ENCODE data around the gene MGAT4B. TPM values are rescaled to one million over a fixed set of nuclear protein-coding genes. Genes with fewer than 3 reads are reported as not detected.

The MGAT4B gene
- total and polyA plus RNA-seq, 2 of the 13 experiments (the other 11 are each of a cell fraction or from before 2014, with no cell fraction given), result 93.5 to 130 TPM

DNA sequence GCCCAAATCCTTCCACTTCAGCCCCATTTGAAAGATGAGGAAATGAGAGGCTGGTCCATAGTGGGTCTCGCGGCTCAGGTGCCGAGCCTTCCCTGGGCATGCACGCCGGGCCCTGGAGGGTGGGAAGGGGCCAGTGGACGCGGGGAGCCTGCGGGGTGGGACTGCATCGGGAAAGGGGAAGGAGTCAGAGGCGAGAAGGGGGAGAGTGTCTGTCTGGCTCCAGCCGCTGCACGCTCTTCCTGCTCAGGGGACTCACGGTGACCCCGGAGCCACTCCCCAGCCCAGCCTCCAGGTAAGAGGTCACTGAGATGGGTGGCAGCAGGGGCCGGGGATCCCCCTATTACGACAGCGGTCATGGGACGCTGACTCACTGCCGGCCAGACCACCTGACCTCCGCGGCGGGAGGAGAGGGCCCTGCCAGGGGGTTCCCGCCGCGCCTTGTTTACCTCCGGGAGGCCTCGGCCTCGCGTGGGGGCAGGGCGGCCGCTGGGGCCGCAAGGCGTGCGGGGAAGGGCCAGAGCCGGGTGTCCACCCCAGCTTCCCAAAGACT lies 12.2 kb upstream of the MGAT4B start (continued):
- TF ChIP-seq, protein P1, sequence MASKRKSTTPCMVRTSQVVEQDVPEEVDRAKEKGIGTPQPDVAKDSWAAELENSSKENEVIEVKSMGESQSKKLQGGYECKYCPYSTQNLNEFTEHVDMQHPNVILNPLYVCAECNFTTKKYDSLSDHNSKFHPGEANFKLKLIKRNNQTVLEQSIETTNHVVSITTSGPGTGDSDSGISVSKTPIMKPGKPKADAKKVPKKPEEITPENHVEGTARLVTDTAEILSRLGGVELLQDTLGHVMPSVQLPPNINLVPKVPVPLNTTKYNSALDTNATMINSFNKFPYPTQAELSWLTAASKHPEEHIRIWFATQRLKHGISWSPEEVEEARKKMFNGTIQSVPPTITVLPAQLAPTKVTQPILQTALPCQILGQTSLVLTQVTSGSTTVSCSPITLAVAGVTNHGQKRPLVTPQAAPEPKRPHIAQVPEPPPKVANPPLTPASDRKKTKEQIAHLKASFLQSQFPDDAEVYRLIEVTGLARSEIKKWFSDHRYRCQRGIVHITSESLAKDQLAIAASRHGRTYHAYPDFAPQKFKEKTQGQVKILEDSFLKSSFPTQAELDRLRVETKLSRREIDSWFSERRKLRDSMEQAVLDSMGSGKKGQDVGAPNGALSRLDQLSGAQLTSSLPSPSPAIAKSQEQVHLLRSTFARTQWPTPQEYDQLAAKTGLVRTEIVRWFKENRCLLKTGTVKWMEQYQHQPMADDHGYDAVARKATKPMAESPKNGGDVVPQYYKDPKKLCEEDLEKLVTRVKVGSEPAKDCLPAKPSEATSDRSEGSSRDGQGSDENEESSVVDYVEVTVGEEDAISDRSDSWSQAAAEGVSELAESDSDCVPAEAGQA (IDR thresholded peaks at IDR 0.05; ENCODE audit: low read depth), result no peak
- TF ChIP-seq, protein P1 (CRISPR knock-in tag; IDR thresholded peaks at IDR 0.05; ENCODE audit: borderline replicate concordance), result no peak
- TF ChIP-seq SP140L (CRISPR knock-in tag; IDR thresholded peaks at IDR 0.05; ENCODE audit: borderline replicate concordance), result no peak
- TF ChIP-seq ZNF776 (CRISPR knock-in tag; IDR thresholded peaks at IDR 0.05), result no peak; the same call in 1 of the 2 replicates
- TF ChIP-seq, protein P2, sequence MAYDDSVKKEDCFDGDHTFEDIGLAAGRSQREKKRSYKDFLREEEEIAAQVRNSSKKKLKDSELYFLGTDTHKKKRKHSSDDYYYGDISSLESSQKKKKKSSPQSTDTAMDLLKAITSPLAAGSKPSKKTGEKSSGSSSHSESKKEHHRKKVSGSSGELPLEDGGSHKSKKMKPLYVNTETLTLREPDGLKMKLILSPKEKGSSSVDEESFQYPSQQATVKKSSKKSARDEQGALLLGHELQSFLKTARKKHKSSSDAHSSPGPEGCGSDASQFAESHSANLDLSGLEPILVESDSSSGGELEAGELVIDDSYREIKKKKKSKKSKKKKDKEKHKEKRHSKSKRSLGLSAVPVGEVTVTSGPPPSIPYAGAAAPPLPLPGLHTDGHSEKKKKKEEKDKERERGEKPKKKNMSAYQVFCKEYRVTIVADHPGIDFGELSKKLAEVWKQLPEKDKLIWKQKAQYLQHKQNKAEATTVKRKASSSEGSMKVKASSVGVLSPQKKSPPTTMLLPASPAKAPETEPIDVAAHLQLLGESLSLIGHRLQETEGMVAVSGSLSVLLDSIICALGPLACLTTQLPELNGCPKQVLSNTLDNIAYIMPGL (CRISPR knock-in tag; IDR thresholded peaks at IDR 0.05; ENCODE audit: borderline replicate concordance in 1 of 2, low read depth in 1 of 2), result 0 out of 4 replicates have a peak, but pooled peaks of 1 of the 2 experiments have one; percentile 65
- TF ChIP-seq ZNF30 (CRISPR knock-in tag; IDR thresholded peaks at IDR 0.05), result no peak
- peak; percentile 54; the same call in 1 of the 2 replicates for TF ChIP-seq ZNF788 (CRISPR knock-in tag; IDR thresholded peaks at IDR 0.05; ENCODE audit: borderline replicate concordance)
- TF ChIP-seq HOXA7 (CRISPR knock-in tag; IDR thresholded peaks at IDR 0.05), result no peak
- 0 out of 2 replicates have a peak, but pooled peaks have one; percentile 51 for TF ChIP-seq GTF2F1 (IDR thresholded peaks at IDR 0.05; ENCODE audit: low read length)
- TF ChIP-seq, protein P3, sequence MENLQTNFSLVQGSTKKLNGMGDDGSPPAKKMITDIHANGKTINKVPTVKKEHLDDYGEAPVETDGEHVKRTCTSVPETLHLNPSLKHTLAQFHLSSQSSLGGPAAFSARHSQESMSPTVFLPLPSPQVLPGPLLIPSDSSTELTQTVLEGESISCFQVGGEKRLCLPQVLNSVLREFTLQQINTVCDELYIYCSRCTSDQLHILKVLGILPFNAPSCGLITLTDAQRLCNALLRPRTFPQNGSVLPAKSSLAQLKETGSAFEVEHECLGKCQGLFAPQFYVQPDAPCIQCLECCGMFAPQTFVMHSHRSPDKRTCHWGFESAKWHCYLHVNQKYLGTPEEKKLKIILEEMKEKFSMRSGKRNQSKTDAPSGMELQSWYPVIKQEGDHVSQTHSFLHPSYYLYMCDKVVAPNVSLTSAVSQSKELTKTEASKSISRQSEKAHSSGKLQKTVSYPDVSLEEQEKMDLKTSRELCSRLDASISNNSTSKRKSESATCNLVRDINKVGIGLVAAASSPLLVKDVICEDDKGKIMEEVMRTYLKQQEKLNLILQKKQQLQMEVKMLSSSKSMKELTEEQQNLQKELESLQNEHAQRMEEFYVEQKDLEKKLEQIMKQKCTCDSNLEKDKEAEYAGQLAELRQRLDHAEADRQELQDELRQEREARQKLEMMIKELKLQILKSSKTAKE (CRISPR knock-in tag; IDR thresholded peaks at IDR 0.05; ENCODE audit: borderline replicate concordance), result peak; percentile 96
- TF ChIP-seq SOX6 (IDR thresholded peaks at IDR 0.05), result no peak
- peak; percentile 74 for TF ChIP-seq SOX6 (CRISPR knock-in tag; IDR thresholded peaks at IDR 0.05)
- TF ChIP-seq, protein P4, sequence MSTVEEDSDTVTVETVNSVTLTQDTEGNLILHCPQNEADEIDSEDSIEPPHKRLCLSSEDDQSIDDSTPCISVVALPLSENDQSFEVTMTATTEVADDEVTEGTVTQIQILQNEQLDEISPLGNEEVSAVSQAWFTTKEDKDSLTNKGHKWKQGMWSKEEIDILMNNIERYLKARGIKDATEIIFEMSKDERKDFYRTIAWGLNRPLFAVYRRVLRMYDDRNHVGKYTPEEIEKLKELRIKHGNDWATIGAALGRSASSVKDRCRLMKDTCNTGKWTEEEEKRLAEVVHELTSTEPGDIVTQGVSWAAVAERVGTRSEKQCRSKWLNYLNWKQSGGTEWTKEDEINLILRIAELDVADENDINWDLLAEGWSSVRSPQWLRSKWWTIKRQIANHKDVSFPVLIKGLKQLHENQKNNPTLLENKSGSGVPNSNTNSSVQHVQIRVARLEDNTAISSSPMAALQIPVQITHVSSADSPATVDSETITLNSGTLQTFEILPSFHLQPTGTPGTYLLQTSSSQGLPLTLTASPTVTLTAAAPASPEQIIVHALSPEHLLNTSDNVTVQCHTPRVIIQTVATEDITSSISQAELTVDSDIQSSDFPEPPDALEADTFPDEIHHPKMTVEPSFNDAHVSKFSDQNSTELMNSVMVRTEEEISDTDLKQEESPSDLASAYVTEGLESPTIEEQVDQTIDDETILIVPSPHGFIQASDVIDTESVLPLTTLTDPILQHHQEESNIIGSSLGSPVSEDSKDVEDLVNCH (CRISPR knock-in tag; IDR thresholded peaks at IDR 0.05), result 0 out of 2 replicates have a peak, but pooled peaks have one; percentile 33
- TF ChIP-seq, protein P5, sequence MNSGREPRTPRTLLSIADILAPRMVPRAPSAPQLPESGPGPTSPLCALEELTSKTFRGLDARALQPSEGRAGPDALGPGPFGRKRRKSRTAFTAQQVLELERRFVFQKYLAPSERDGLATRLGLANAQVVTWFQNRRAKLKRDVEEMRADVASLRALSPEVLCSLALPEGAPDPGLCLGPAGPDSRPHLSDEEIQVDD (CRISPR knock-in tag; IDR thresholded peaks at IDR 0.05; ENCODE audit: borderline replicate concordance), result no peak
- 0 out of 2 replicates have a peak, but pooled peaks have one; percentile 31 for TF ChIP-seq SP2 (CRISPR knock-in tag; IDR thresholded peaks at IDR 0.05)

Measured in HepG2 (cell line).